ENCODE results near the gene GHR. TPM values are rescaled to one million over a fixed set of nuclear protein-coding genes. Genes with fewer than 3 reads are reported as not detected.

GHR gene
- total RNA-seq, 1 experiment from 2014 or later = 0.05 TPM

GRCh38 chr5:42487077-42487476 lies 63.8 kb downstream of the GHR start:
- CTCF ChIA-PET = no interaction called here
- H3K27ac ChIP-seq (ENCODE audit: low read length) = no peak overlapping the region
- no peaks in the 10 kb centered on the region for H3K36me3 ChIP-seq (ENCODE audit: control insufficient read depth, insufficient read depth, low read length)
- POLR2A ChIA-PET = no interaction called here
- no peak for DNase-seq (ENCODE audit: low read depth, low spot score)
- H3K4me1 ChIP-seq (ENCODE audit: control insufficient read depth, insufficient read depth, low read length) = no peaks in the 10 kb centered on the region
- no peak overlapping the region for H3K4me3 ChIP-seq (ENCODE audit: low read depth in 2 of 2, low read length in 2 of 2)
- in situ Hi-C loops (cut with HindIII; ENCODE audit: low pct_unique_long_range_greater_than_20kb, low sequenced_read_pairs) = no loop called here
- BruUV-seq (replicated peaks) = no TSS peak
- intact Hi-C loops (cut with micrococcal nuclease; ENCODE audit: unreplicated experiment) = no loop called here
- no peaks in the 10 kb centered on the region for H3K9me3 ChIP-seq (ENCODE audit: control insufficient read depth, insufficient read depth, low read depth, low read length)
- H3K27me3 ChIP-seq (ENCODE audit: control insufficient read depth, insufficient read depth, low read length) = no peaks in the 10 kb centered on the region
- no peak for ATAC-seq
- TF ChIP-seq REST (IDR thresholded peaks at IDR 0.05; ENCODE audit: insufficient read depth in 1 of 2, low read depth in 2 of 2, low read length in 1 of 2) (no peak), TCF7L2 (IDR thresholded peaks at IDR 0.05; ENCODE audit: low read depth, low read length) (no peak), POLR2AphosphoS5 (IDR thresholded peaks at IDR 0.05; ENCODE audit: low read depth, low read length) (no peak), SIN3A (IDR thresholded peaks at IDR 0.05; ENCODE audit: borderline replicate concordance, insufficient read depth, low read depth, low read length) (no peak), CTCF (IDR thresholded peaks at IDR 0.05) (no peak)

- in situ Hi-C loops (cut with HindIII; ENCODE audit: low pct_unique_long_range_greater_than_20kb, low sequenced_read_pairs) = no loop called here
- Histone ChIP-seq H3K36me3 (ENCODE audit: control insufficient read depth, insufficient read depth, low read length) (no peaks in the 10 kb centered on the region), H3K27ac (ENCODE audit: low read length) (no peak overlapping the region), H3K9me3 (ENCODE audit: control insufficient read depth, insufficient read depth, low read depth, low read length) (no peaks in the 10 kb centered on the region), H3K27me3 (ENCODE audit: control insufficient read depth, insufficient read depth, low read length) (no peaks in the 10 kb centered on the region), H3K4me1 (ENCODE audit: control insufficient read depth, insufficient read depth, low read length) (no peaks in the 10 kb centered on the region), H3K4me3 (ENCODE audit: low read depth in 2 of 2, low read length in 2 of 2) (no peak overlapping the region)
- intact Hi-C loops (cut with micrococcal nuclease; ENCODE audit: unreplicated experiment) = no loop called here
- no peak for DNase-seq (ENCODE audit: low read depth, low spot score)
- CTCF ChIA-PET = no interaction called here
- TF ChIP-seq SIN3A (IDR thresholded peaks at IDR 0.05; ENCODE audit: borderline replicate concordance, insufficient read depth, low read depth, low read length) (no peak), POLR2AphosphoS5 (IDR thresholded peaks at IDR 0.05; ENCODE audit: low read depth, low read length) (no peak), CTCF (IDR thresholded peaks at IDR 0.05) (no peak), TCF7L2 (IDR thresholded peaks at IDR 0.05; ENCODE audit: low read depth, low read length) (no peak), REST (IDR thresholded peaks at IDR 0.05; ENCODE audit: insufficient read depth in 1 of 2, low read depth in 2 of 2, low read length in 1 of 2) (no peak)
- BruUV-seq (replicated peaks) = no TSS peak
- POLR2A ChIA-PET = no interaction called here
- ATAC-seq = no peak
These were observed 64.6 kb downstream of the GHR start for GRCh38 chr5:42487821-42488220.

Data from Panc1 (cell line).